VCaP (cell line): ENCODE measurements around the gene PCNA.
A peak's percentile ranks its signal among the peaks of the same experiment; 100 is the strongest.

Experiments used
- H3K27ac ChIP-seq: fragments of 450-650 bp; 2 replicates; pipeline ENCODE4 v1.5.1; 2017
- TF ChIP-seq, protein P1 (sequence below): fragments of 450-650 bp; conservative IDR thresholded peaks from 2 replicates; pipeline ENCODE4 v1.5.1; 2017; ENCODE audit warnings: mild to moderate bottlenecking, moderate library complexity

PCNA gene

DNA sequence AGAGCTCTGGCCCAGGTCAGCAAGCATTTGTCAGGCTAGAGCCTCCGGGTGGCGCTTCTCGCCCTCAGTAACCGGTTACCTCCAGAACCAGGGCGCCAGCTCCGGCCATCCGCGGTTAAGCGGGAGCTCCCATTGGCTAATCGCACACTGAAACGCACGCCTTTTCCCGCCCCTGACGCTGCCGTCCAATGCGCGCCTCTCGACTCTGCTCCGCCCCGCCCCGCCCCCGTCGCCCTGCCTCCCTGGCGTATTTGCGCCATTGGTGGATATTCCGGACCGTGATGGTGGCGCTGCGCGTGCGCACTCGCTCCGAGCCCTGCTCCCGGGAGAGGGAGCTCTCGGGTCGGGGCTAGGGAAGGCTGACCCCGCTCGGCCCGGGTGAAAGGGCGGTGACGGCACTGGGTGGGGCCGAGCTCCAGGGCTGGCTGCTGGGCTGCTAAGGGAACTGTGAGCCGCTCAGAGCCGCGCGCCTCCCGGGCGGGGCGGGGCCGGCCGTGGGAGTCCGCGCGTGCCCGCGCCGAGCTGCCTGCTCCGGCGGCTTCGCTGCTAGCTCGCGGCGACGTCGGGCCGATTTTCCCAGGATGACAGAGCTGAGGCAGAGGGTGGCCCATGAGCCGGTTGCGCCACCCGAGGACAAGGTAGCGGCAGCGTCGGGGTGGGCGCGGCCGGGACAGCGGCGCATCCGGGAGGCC, 6.9 kb upstream of the PCNA start, which contains the start of gene CDS2:
Gene CDS2 (plus strand): TSS at position 497 of the 692 bp plus-strand sequence. CDS start 85 bp downstream, at position 582.
- TF ChIP-seq, protein P1, sequence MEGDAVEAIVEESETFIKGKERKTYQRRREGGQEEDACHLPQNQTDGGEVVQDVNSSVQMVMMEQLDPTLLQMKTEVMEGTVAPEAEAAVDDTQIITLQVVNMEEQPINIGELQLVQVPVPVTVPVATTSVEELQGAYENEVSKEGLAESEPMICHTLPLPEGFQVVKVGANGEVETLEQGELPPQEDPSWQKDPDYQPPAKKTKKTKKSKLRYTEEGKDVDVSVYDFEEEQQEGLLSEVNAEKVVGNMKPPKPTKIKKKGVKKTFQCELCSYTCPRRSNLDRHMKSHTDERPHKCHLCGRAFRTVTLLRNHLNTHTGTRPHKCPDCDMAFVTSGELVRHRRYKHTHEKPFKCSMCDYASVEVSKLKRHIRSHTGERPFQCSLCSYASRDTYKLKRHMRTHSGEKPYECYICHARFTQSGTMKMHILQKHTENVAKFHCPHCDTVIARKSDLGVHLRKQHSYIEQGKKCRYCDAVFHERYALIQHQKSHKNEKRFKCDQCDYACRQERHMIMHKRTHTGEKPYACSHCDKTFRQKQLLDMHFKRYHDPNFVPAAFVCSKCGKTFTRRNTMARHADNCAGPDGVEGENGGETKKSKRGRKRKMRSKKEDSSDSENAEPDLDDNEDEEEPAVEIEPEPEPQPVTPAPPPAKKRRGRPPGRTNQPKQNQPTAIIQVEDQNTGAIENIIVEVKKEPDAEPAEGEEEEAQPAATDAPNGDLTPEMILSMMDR, result peak; percentile 81
- peak within 1 kb of the TSS; percentile 95 for H3K27ac ChIP-seq

DNA sequence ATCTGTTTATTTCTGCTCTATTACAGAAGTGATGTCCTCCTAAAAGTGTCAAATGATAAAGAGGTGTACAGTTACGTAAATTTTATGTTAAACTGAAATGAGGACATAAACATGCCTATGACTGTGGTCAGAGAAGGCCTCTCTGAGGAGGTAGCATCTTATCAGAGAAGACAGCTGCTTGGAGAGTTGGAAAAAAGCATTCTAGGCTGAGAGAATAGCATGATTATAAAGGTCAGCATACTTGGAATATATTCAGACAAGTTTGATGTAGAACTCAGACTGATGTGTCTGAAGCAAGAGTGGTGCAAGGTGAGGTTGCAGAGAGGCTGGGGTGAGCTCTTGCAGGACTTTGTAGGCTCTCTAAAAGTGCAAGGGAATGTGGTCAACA, 3.1 kb upstream of the PCNA start:
- H3K27ac ChIP-seq, result no peak overlapping the region
- TF ChIP-seq, protein P1, result no peak

GRCh38 chr20:5120185-5120476, 373 bp upstream of the PCNA start:
- H3K27ac ChIP-seq, result peak overlapping the region; percentile 79
- TF ChIP-seq, protein P1, result no peak

- peak overlapping the region; percentile 79 for H3K27ac ChIP-seq
- TF ChIP-seq, protein P1, result no peak
Observed at GRCh38 chr20:5119143-5119434, 669 bp downstream of the PCNA start.

GRCh38 chr20:5118220-5119142, 1.3 kb downstream of the PCNA start:
- TF ChIP-seq, protein P1, result no peak
- peak overlapping the region; percentile 79 for H3K27ac ChIP-seq

GRCh38 chr20:5116875-5117274, 2.9 kb downstream of the PCNA start:
- peak overlapping the region; percentile 3; the same call in 1 of the 2 replicates for H3K27ac ChIP-seq
- TF ChIP-seq, protein P1, result no peak

- TF ChIP-seq, protein P1, result no peak
- H3K27ac ChIP-seq, result peak overlapping the region; percentile 92
Observed at GRCh38 chr20:5114403-5114802, 5.4 kb downstream of the PCNA start.
